ENCODE measurements around the gene CRB2.

The CRB2 gene

GRCh38 chr9:123321616-123322272 is 34.3 kb upstream of the CRB2 start:
- TF ChIP-seq ZBTB7A (IDR thresholded peaks at IDR 0.05; ENCODE audit: low read depth) (no peak), TEAD4 (IDR thresholded peaks at IDR 0.05) (no peak), NFIC (IDR thresholded peaks at IDR 0.05) (no peak), TAF1 (IDR thresholded peaks at IDR 0.05; ENCODE audit: low read depth) (no peak), FOXM1 (IDR thresholded peaks at IDR 0.05; ENCODE audit: borderline replicate concordance, low read depth) (no peak), YY1 (IDR thresholded peaks at IDR 0.05; ENCODE audit: low read depth) (no peak), EGR1 (IDR thresholded peaks at IDR 0.05) (no peak), RAD21 (IDR thresholded peaks at IDR 0.05; ENCODE audit: low read depth) (no peak), CEBPB (IDR thresholded peaks at IDR 0.05) (no peak), CREB1 (IDR thresholded peaks at IDR 0.05; ENCODE audit: low read depth) (no peak), TCF12 (IDR thresholded peaks at IDR 0.05; ENCODE audit: low read depth) (no peak), EP300 (IDR thresholded peaks at IDR 0.05; ENCODE audit: borderline replicate concordance) (no peak)
- TF ChIP-seq, protein P1, sequence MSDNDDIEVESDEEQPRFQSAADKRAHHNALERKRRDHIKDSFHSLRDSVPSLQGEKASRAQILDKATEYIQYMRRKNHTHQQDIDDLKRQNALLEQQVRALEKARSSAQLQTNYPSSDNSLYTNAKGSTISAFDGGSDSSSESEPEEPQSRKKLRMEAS (IDR thresholded peaks at IDR 0.05) = no peak
- TF ChIP-seq, protein P2, sequence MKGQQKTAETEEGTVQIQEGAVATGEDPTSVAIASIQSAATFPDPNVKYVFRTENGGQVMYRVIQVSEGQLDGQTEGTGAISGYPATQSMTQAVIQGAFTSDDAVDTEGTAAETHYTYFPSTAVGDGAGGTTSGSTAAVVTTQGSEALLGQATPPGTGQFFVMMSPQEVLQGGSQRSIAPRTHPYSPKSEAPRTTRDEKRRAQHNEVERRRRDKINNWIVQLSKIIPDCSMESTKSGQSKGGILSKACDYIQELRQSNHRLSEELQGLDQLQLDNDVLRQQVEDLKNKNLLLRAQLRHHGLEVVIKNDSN (IDR thresholded peaks at IDR 0.05) = no peak
- TF ChIP-seq, protein P3, sequence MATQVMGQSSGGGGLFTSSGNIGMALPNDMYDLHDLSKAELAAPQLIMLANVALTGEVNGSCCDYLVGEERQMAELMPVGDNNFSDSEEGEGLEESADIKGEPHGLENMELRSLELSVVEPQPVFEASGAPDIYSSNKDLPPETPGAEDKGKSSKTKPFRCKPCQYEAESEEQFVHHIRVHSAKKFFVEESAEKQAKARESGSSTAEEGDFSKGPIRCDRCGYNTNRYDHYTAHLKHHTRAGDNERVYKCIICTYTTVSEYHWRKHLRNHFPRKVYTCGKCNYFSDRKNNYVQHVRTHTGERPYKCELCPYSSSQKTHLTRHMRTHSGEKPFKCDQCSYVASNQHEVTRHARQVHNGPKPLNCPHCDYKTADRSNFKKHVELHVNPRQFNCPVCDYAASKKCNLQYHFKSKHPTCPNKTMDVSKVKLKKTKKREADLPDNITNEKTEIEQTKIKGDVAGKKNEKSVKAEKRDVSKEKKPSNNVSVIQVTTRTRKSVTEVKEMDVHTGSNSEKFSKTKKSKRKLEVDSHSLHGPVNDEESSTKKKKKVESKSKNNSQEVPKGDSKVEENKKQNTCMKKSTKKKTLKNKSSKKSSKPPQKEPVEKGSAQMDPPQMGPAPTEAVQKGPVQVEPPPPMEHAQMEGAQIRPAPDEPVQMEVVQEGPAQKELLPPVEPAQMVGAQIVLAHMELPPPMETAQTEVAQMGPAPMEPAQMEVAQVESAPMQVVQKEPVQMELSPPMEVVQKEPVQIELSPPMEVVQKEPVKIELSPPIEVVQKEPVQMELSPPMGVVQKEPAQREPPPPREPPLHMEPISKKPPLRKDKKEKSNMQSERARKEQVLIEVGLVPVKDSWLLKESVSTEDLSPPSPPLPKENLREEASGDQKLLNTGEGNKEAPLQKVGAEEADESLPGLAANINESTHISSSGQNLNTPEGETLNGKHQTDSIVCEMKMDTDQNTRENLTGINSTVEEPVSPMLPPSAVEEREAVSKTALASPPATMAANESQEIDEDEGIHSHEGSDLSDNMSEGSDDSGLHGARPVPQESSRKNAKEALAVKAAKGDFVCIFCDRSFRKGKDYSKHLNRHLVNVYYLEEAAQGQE (IDR thresholded peaks at IDR 0.05; ENCODE audit: low read depth) = no peak

- TF ChIP-seq EP300 (IDR thresholded peaks at IDR 0.05; ENCODE audit: borderline replicate concordance) = no peak
- TF ChIP-seq, protein P3 (IDR thresholded peaks at IDR 0.05; ENCODE audit: low read depth) = no peak
- no peak for TF ChIP-seq TEAD4 (IDR thresholded peaks at IDR 0.05)
- TF ChIP-seq ZBTB7A (IDR thresholded peaks at IDR 0.05; ENCODE audit: low read depth) = no peak
- TF ChIP-seq YY1 (IDR thresholded peaks at IDR 0.05; ENCODE audit: low read depth) = no peak
- no peak for TF ChIP-seq CEBPB (IDR thresholded peaks at IDR 0.05)
- TF ChIP-seq, protein P1 (IDR thresholded peaks at IDR 0.05) = no peak
- no peak for TF ChIP-seq EGR1 (IDR thresholded peaks at IDR 0.05)
Observed at GRCh38 chr9:123322273-123323195, 33.5 kb upstream of the CRB2 start.

DNA sequence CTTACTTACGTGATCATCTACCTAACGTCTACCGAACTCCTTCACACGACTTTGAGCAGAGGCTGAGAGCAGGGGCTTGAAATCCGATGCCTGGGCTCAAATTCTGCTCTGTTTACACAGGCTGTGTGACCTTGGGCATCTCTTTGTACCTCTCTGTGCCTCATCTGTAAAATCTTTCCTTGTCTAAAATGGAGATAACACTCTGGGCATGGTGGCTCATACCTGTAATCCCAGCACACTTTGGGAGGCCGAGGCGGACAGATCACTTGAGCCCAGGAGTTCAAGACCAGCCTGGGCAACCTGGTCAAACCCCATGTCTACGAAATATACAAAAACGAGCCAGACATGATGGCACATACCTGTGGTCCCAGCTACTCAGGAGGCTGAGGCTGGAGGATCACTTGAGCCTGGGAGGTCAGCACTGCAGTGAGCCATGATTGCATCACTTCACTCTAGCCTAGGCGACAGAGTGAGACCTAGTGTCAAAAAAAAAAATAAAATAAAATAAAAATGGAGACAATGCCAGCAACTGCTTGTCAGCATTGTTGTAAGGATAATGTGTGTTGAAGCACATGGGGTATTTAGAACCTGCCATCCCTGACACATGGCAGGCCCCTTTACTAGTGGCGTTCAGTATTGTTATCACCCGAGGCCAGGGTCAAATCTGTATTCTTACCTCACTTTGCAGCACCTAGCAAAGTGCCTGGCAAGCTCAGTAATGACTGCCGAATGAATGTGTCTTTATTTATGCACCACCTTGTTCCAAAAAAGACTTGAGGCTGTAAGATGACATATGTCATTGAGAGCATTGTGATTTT is 32.6 kb upstream of the CRB2 start:
- TF ChIP-seq TAF1 (IDR thresholded peaks at IDR 0.05; ENCODE audit: low read depth) (no peak), TCF12 (IDR thresholded peaks at IDR 0.05; ENCODE audit: low read depth) (no peak), RAD21 (IDR thresholded peaks at IDR 0.05; ENCODE audit: low read depth) (no peak), ZBTB7A (IDR thresholded peaks at IDR 0.05; ENCODE audit: low read depth) (no peak), EGR1 (IDR thresholded peaks at IDR 0.05) (no peak), EP300 (IDR thresholded peaks at IDR 0.05; ENCODE audit: borderline replicate concordance) (no peak), TEAD4 (IDR thresholded peaks at IDR 0.05) (no peak), NFIC (IDR thresholded peaks at IDR 0.05) (no peak), CEBPB (IDR thresholded peaks at IDR 0.05) (no peak)
- TF ChIP-seq, protein P2 (IDR thresholded peaks at IDR 0.05) = no peak
- TF ChIP-seq, protein P3 (IDR thresholded peaks at IDR 0.05; ENCODE audit: low read depth) = no peak
- TF ChIP-seq, protein P1 (IDR thresholded peaks at IDR 0.05) = no peak
